SKM-1 treated with dmso at 0.1 percent for 144 hours (cell line): ENCODE measurements around the gene TMEM178B.
"Not testable (repeated sequence)": the region's sequence is repeated elsewhere in the genome, so short reads cannot be mapped to it uniquely, and the experiment has no call there.

Experiments used
- DNase-seq: peaks from one replicate; lab custom pipeline; 2025; ENCODE audit not compliant: unreplicated experiment; lab: John Stamatoyannopoulos, UW

The TMEM178B gene

GRCh38 chr7:141142058-141142457 lies 68.2 kb downstream of the TMEM178B start:
- no peak for DNase-seq

- DNase-seq, result no peak
Measured at GRCh38 chr7:141144921-141145629, 71.2 kb downstream of the TMEM178B start.

- no peak for DNase-seq
Measured at GRCh38 chr7:141145630-141145982, 71.7 kb downstream of the TMEM178B start.

- no peak for DNase-seq
Measured at GRCh38 chr7:141147482-141147881, 73.6 kb downstream of the TMEM178B start.

GRCh38 chr7:141150465-141150864 lies 76.6 kb downstream of the TMEM178B start:
- DNase-seq, result no peak

GRCh38 chr7:141151746-141152145 lies 77.9 kb downstream of the TMEM178B start:
- DNase-seq, result no peak

- no peak for DNase-seq
Measured at GRCh38 chr7:141153231-141153630, 79.4 kb downstream of the TMEM178B start.

GRCh38 chr7:141154131-141154732 lies 80.4 kb downstream of the TMEM178B start:
- DNase-seq, result no peak

- no peak for DNase-seq
Measured at GRCh38 chr7:141156407-141156806, 82.5 kb downstream of the TMEM178B start.

GRCh38 chr7:141157138-141157765 lies 83.4 kb downstream of the TMEM178B start:
- peak; percentile 30 for DNase-seq

GRCh38 chr7:141158561-141158960 lies 84.7 kb downstream of the TMEM178B start:
- peak; percentile 10 for DNase-seq

- DNase-seq, result no peak
Measured at GRCh38 chr7:141160246-141160860, 86.5 kb downstream of the TMEM178B start.

- DNase-seq, result no peak
Measured at GRCh38 chr7:141161550-141162535, 88.0 kb downstream of the TMEM178B start.

- DNase-seq, result no peak
Measured at GRCh38 chr7:141165521-141165920, 91.7 kb downstream of the TMEM178B start.

- no peak for DNase-seq
Measured at GRCh38 chr7:141166926-141167325, 93.1 kb downstream of the TMEM178B start.

- DNase-seq, result no peak
Measured at GRCh38 chr7:141167381-141167964, 93.6 kb downstream of the TMEM178B start.

- not testable (repeated sequence) for DNase-seq
Measured at GRCh38 chr7:141169157-141169556, 95.3 kb downstream of the TMEM178B start.

- DNase-seq, result not testable (repeated sequence)
Measured at GRCh38 chr7:141175728-141176127, 101.9 kb downstream of the TMEM178B start.

GRCh38 chr7:141177120-141177519 lies 103.3 kb downstream of the TMEM178B start:
- DNase-seq, result not testable (repeated sequence)

- DNase-seq, result no peak
Measured at GRCh38 chr7:141178486-141179135, 104.7 kb downstream of the TMEM178B start.
